ENCODE results near the gene SLC44A1.
A peak's percentile ranks its signal among the peaks of the same experiment; 100 is the strongest.

The SLC44A1 gene

GRCh38 chr9:105273731-105274130, 29.3 kb downstream of the SLC44A1 start:
- peak in 2 of 4 experiments; percentile 67 to 70 for DNase-seq

DNA sequence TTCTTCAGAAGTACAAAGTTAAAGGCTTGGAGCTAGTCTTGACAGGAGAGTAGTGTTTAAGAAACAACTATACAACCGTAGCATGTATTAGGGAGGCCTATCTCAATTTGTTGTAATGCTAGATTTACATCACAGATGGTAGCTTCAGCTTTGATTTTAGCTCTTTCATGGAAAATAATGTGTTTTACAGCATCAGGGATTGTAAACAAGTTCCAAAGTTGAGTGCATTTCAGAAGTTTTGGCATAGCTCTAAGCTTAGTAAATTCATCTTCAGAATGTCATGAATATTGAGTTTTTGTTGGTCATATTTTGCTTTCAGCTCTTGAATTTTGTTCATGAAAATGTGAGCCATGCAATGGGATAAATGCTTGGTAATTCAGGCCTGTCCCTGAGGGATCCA, 30.7 kb downstream of the SLC44A1 start:
- DNase-seq: no peak

- no peak for DNase-seq
Observed at GRCh38 chr9:105275938-105276337, 31.5 kb downstream of the SLC44A1 start.

DNA sequence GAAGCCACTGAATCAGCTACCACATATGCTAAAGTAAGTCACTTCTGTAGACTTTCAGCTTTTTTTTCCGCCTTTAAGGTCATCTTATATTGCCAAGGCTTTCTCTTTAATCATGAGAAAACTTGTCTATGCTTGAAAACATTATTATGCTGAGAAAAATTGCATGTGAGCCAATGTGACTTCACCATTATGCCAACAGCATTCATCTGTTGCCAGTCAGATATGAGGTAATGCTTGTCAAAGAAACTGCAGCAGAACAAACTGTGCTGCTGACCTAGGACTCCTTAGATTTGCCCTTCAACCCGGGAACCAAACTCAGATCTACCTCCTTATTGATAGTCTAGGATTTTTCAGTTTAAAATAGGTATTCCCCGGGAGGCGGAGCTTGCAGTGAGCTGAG, 34.3 kb downstream of the SLC44A1 start:
- peak in 1 of 4 experiments; percentile 11 for DNase-seq

DNA sequence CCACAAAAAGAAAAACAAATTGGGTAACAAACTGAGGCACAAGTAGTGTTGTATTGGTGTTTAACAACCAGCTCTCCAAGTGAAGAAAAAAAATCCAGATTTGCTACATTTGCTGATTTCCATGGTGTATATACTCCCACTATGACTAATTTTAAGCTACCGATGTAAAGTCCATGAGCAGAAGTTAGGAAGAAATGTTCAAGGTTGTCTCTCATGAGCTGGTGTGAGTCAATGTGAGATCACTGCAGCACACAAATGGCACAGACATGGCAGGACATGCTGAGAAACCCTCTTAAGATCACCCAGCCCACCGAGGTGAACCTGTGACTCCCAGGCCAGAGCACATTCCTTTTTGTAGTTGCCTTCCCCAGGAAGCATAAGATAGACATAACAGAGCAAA, 36.2 kb downstream of the SLC44A1 start:
- DNase-seq: peak in 3 of 4 experiments; percentile 29 to 71 (median 36)

GRCh38 chr9:105281272-105281671, 36.8 kb downstream of the SLC44A1 start:
- DNase-seq: no peak

DNA sequence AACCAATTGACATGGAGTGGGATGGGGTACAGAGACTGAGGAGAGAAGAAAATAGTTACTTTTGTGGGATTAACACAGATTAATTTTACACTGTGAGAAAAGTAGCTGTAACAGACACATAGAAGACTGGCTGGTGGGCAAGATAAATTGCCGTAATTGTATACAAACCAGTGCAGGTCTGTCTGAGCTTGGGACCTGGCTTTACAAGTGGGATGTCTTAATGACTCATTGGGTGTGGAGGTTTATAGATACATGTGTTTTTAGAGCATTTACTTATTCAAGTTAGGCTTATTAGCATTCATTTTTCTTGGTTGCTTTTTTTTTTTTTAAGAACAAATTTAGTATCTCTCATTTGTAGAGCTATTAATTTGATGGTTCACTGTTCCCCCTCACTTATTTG, 37.5 kb downstream of the SLC44A1 start:
- no peak for DNase-seq

- DNase-seq: no peak
Observed at GRCh38 chr9:105282870-105283621, 38.6 kb downstream of the SLC44A1 start.

DNA sequence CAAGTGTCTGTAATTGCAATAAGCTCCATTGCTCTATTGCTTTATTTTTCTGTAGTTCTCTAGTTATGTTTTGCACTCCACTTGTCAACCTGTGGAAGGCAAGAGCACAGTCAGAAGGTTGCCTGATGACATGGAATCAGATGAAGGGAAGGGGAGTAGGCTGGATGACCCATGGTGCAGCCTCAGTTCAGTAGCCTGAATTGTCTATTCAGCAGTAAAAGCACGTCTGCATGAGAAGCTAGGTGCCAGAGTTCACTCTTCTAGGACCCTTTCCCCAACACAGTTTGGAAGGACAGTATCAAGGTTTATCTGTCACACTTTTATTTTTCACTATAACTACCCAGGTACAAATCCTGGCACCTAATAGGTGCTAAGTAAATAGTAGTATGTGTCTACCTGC, 39.3 kb downstream of the SLC44A1 start:
- no peak for DNase-seq

DNA sequence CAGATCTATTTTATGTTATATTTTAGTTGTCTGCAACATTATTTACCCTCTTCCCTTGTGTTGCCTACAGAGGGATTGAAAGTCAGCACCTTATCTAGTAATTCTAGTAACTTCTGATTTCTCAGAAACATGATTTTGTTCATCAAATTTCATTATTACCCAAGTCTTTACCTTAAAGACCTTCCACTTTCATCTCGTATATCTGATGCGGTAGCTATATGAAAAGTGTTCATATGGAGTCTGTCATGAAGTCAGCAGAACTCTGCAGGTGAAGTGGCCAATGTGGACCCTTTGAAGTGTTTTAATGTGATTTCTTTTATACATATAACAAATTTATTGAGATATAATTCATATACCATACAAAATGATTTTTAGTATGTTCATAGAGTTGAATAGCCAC, 40.0 kb downstream of the SLC44A1 start:
- no peak for DNase-seq

DNA sequence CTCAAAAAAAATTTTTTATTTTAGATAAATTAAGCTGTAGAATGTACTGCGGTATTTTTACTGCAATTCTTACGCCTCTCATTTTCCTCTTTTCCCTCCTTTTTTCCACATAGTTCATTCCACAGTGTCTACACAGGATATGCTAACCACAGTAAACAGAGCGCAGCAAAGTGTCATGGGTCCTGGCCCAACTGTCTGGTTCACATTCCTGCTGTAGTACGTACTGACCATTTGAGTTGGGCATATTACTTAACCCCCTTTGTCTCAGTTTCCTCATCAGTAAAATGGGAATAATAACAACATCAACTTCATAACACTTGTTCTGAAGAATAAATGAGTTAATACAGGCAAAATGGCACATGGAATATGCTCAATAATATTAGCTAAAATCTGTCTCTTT, 41.6 kb downstream of the SLC44A1 start:
- no peak for DNase-seq

DNA sequence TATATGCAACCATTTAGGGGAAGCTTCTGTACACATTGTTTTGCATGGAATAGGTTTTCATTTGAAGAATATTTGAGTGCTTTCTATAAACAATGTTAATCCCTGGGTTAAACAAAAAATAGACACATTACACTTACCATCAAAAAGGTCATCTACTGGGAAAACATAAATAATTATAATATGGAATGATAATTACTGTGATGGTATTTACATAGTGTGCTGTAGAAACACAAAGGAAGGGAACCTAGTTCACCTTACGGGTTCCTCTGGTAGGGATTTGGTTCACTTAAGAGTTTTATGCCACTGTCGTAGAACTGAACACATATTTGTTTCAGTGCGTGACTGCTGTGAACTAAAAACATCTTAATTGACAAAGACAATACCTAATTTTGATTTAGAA, 44.9 kb downstream of the SLC44A1 start:
- no peak for DNase-seq

DNA sequence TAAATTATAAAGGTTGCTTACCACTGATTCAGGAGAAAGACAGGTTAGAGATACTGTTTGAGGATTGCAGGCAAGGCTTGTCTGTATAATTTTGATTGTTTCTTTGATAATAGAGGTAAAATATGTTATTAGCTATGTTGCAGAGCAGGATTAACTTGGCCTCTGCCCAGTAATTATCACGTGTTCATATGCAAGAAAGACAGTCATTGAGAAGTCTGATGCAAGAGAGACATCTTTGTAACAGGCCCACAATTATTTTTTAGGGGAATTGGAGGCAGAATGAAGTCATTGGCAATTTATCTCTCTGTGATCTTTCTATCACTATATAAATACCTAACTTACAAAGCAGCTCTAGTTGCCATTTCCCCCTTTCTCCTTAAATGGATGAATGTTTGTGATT, 46.0 kb downstream of the SLC44A1 start:
- DNase-seq: peak in 3 of 4 experiments; percentile 23 to 65 (median 52)

- DNase-seq: no peak
Observed at GRCh38 chr9:105290954-105291353, 46.5 kb downstream of the SLC44A1 start.

DNA sequence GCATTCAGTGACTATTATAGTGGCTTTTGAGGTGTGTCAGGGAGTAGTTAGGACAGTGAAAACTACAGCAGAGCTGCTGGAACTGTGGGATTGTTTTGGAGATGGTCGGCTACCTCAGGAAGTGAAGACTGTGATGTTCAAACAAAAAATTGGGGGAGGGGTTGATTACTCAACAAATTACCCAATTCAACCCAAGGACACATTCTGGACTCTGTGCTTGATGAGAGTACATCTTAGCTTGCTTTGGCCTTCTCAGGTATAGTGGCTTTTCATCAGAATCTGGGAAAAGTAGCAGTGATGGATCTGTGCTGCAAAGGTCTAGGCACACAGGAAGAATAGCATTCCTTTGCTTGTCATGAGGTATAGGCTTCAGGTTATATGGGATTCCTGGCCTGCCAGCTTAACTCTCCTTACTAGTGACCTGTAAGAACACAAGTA, 47.0 kb downstream of the SLC44A1 start:
- DNase-seq: no peak

GRCh38 chr9:105291938-105292337, 47.5 kb downstream of the SLC44A1 start:
- no peak for DNase-seq

- DNase-seq: no peak
Observed at GRCh38 chr9:105293408-105293807, 49.0 kb downstream of the SLC44A1 start.

DNA sequence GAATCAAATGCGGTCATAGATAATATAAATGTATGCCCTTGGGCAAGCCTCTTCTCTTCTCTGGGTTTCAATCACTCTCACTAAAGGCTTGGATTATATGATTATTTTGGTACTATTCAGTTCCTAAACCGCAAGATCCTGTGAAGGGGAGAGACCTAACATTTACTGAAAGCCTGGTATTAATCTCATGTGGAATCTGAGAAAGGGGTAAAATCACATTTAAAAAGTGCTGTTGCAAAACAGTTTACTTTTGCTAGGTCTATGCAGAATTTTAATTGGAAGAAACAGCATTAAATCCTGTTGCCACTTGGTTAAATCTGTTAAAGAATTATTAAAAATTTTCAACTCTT, 50.7 kb downstream of the SLC44A1 start:
- no peak for DNase-seq

DNA sequence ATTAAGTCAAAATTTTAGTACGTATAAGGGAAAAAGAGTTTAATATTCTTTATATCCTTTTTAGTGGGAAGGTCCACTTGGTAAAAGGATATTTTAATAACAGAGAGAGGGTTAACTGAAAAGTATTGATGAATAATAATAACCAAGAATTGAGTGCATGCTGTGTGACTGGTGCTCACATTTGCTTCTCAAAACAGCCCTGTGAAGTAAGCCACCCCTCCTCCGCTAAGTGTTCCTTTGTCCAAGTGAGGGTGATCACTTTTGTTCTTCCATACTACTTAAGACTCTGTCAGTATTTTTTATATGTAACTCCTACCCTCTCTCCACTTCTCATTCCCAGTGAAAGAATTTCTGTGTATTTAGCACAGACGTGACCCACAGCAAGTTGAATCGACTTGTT, 51.5 kb downstream of the SLC44A1 start:
- no peak for DNase-seq

DNA sequence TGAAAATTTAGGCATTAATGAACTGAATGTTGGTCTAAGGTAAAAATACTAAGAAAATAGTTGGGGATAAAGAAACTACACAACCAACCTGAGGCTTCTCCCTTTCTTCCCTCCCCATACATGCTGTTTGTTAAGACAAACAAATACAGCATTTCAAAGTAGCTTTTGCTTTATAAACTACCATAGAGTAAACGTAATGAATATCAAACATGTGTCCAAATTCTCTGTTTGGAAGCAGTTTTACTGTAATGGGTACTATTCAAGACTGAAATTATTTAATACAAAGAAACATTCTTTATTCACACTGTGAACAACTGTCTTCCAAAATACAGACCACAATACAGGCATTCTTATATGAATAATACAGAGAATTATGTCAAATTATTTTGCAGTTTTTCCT, 52.0 kb downstream of the SLC44A1 start:
- no peak for DNase-seq

DNA sequence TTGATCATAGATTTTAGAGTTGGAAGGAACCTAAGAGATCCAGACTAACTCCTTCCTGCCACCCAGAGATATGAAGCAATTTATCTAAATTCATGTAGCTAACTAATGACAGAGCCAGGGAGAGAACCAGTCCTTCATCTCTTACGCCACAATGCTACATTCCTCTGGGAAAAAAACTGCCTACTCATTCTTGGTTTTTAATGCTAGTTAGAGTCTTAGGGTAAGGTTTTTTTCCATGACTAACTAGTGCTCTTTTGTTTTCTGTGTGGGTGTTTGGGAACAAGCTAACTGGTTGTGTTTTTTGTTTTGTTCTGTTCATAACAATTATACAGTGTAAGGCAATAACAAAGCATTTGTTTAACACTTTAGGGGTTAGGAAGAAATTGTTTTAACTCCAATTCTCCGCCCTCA, 52.4 kb downstream of the SLC44A1 start:
- DNase-seq: peak; percentile 45 to 92 (median 68)

GRCh38 chr9:105297442-105298075, 53.1 kb downstream of the SLC44A1 start:
- no peak for DNase-seq

DNA sequence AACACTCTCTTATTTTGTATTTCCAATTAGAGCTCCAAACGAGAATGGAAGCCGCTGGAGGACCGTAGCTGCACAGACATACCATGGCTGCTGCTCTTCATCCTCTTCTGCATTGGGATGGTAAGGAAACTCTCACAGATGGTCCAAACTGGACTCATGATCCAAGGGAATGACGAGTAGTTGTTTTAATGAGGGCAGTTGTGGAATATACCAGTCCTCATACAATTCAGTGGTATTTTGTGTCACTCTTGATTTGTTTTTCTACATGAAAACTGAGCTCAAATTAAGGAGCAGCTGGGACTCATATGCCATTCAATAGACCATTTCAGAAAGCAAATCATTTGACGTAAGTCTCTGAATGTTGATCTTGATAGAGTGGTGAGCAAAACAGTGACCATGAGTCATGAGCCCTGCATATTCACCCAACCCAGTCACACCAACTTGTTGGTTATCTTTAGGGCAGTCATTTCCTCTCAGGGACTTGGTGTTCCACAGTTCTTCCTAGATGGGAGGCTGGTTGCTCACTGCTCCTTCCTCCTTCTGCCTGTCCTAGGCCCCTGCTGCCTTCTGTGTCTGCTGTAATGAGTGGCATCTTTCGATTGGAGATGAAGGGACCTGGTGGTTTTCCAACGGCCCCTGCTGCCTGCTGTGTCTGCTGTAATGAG, 54.9 kb downstream of the SLC44A1 start:
- peak; percentile 80 to 94 (median 82) for DNase-seq

- DNase-seq: no peak
Observed at GRCh38 chr9:105302728-105303127, 58.3 kb downstream of the SLC44A1 start.

Measured in suppressor macrophage (primary cell).